ENCODE results near the gene HBS1L.

The HBS1L gene

DNA sequence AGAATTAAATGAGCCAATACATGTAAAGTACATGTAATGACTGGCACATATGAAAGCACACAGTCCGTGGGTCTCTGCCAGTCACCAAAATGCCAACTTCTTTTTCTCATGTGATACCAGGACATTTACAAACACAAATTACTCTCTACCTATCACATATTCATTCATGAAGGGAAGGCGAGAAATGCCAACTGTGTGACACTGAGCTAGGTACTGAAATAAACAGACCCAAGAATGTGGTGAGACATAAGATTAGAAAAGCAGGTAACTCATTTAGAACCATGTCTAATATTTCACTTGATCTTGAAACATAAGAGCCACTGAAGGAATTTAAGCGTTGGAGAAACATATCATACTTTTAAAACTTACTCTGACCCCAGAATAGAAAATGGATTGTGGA lies 41.4 kb downstream of the HBS1L start:
- Histone ChIP-seq H2BK5ac (ENCODE audit: low read length) (no peak overlapping the region), H3K14ac (ENCODE audit: low read length) (no peak overlapping the region), H3K27ac (replicated peaks; ENCODE audit: low read length) (no peak overlapping the region), H2AK5ac (ENCODE audit: low read depth, low read length) (no peak overlapping the region), H3K27me3 (ENCODE audit: control insufficient read depth in 3 of 3, insufficient read depth in 3 of 3, low read depth in 1 of 3, low read length in 3 of 3) (no peaks in the 10 kb centered on the region), H4K91ac (ENCODE audit: low read depth, low read length, poor library complexity) (no peak overlapping the region), H2BK15ac (ENCODE audit: low read length) (no peak overlapping the region), H3K9ac (ENCODE audit: low read depth, low read length, poor library complexity) (no peak overlapping the region), H3K4me3 (ENCODE audit: low read length in 2 of 2) (no peak overlapping the region), H4K8ac (ENCODE audit: low read depth, low read length) (no peak overlapping the region), H3K18ac (ENCODE audit: low read length) (no peak overlapping the region), H3K4me1 (ENCODE audit: control insufficient read depth in 2 of 2, insufficient read depth in 1 of 2, low read depth in 1 of 2, low read length in 2 of 2) (peaks cover 0 to 1% of the 10 kb centered on the region in 2 donors), H2BK120ac (ENCODE audit: low read depth, low read length) (no peak overlapping the region), H3K79me1 (ENCODE audit: low read depth, low read length) (no peaks in the 10 kb centered on the region), H3K9me3 (replicated peaks in 1 of 2; ENCODE audit: control insufficient read depth in 2 of 2, insufficient read depth in 1 of 2, low read depth in 1 of 2, low read length in 2 of 2) (no peaks in the 10 kb centered on the region), H2BK12ac (ENCODE audit: low read length) (no peak overlapping the region), H2AFZ (ENCODE audit: low read length) (no peak overlapping the region), H3K23ac (ENCODE audit: low read depth, low read length, poor library complexity) (no peak overlapping the region), H3K4me2 (ENCODE audit: insufficient read depth, low read length, poor library complexity, severe bottlenecking) (no peak overlapping the region), H3K36me3 (replicated peaks in 1 of 2; ENCODE audit: control insufficient read depth in 2 of 2, insufficient read depth in 2 of 2, low read length in 2 of 2) (peaks cover 0 to 9% of the 10 kb centered on the region in 2 donors), H3K4ac (ENCODE audit: low read length) (no peak overlapping the region)
- DNase-seq (ENCODE audit: low spot score) = no peak
- WGBS, 2 donors (ENCODE audit: extremely low coverage in 2 of 2, insufficient read length in 2 of 2, insufficient replicate concordance in 1 of 2) = no CpG with 5 or more reads among the region's 3 CpGs

DNA sequence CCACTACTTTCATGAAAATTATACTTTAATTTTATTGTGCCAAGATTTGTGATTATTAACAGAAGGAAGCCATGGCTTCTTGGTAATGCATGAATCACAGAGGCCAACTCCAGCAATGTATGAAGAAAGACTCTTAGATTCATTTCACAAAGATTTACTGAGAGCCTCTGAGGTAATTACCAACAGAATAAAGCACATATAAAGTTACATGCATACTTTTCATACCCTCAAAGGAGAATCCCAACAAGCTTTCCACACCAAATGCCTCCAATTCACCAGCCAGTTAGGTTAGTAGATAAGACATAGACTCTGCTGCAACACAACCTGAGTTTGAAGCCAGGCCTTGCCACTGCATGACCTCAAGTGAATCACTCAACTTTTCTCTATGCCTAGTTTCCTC lies 41.9 kb downstream of the HBS1L start:
- no peaks in the 10 kb centered on the region for H3K79me1 ChIP-seq (ENCODE audit: low read depth, low read length)
- H4K8ac ChIP-seq (ENCODE audit: low read depth, low read length) = no peak overlapping the region
- H2AK5ac ChIP-seq (ENCODE audit: low read depth, low read length) = no peak overlapping the region
- H3K18ac ChIP-seq (ENCODE audit: low read length) = no peak overlapping the region
- no peak for DNase-seq (ENCODE audit: low spot score)
- H3K4ac ChIP-seq (ENCODE audit: low read length) = no peak overlapping the region
- peaks cover 0 to 9% of the 10 kb centered on the region in 2 donors for H3K36me3 ChIP-seq (replicated peaks in 1 of 2; ENCODE audit: control insufficient read depth in 2 of 2, insufficient read depth in 2 of 2, low read length in 2 of 2)
- no peak overlapping the region for H3K23ac ChIP-seq (ENCODE audit: low read depth, low read length, poor library complexity)
- H2BK12ac ChIP-seq (ENCODE audit: low read length) = no peak overlapping the region
- no peak overlapping the region for H3K27ac ChIP-seq (replicated peaks; ENCODE audit: low read length)
- no peaks in the 10 kb centered on the region for H3K9me3 ChIP-seq (replicated peaks in 1 of 2; ENCODE audit: control insufficient read depth in 2 of 2, insufficient read depth in 1 of 2, low read depth in 1 of 2, low read length in 2 of 2)
- H3K4me2 ChIP-seq (ENCODE audit: insufficient read depth, low read length, poor library complexity, severe bottlenecking) = no peak overlapping the region
- no peak overlapping the region for H4K91ac ChIP-seq (ENCODE audit: low read depth, low read length, poor library complexity)
- H3K14ac ChIP-seq (ENCODE audit: low read length) = no peak overlapping the region
- H2AFZ ChIP-seq (ENCODE audit: low read length) = no peak overlapping the region
- H2BK5ac ChIP-seq (ENCODE audit: low read length) = no peak overlapping the region
- no peak overlapping the region for H2BK15ac ChIP-seq (ENCODE audit: low read length)
- no peak overlapping the region for H3K4me3 ChIP-seq (ENCODE audit: low read length in 2 of 2)
- H3K9ac ChIP-seq (ENCODE audit: low read depth, low read length, poor library complexity) = no peak overlapping the region
- H2BK120ac ChIP-seq (ENCODE audit: low read depth, low read length) = no peak overlapping the region
- H3K4me1 ChIP-seq (ENCODE audit: control insufficient read depth in 2 of 2, insufficient read depth in 1 of 2, low read depth in 1 of 2, low read length in 2 of 2) = peaks cover 0 to 1% of the 10 kb centered on the region in 2 donors
- no peaks in the 10 kb centered on the region for H3K27me3 ChIP-seq (ENCODE audit: control insufficient read depth in 3 of 3, insufficient read depth in 3 of 3, low read depth in 1 of 3, low read length in 3 of 3)

DNA sequence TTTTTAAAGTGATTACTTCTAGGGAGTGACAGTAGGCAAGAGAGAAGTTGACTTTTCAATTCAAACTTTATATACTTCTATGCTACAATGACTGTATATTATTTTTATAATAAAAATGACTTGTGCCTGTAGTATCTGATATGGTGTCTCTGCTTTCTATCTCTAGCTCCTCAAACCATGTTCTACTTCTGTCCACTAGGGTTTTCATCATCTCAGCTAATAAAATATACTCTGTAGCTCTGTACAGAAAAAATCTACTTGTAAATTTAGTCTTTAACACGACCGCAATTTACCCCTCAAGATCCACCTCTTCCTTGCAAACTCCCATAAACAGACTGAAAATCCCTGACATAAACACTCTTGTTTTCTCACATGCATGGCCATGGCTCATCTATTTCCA lies 42.3 kb downstream of the HBS1L start:
- Histone ChIP-seq H3K4me1 (ENCODE audit: control insufficient read depth in 2 of 2, insufficient read depth in 1 of 2, low read depth in 1 of 2, low read length in 2 of 2) (peaks cover 0 to 1% of the 10 kb centered on the region in 2 donors), H3K36me3 (replicated peaks in 1 of 2; ENCODE audit: control insufficient read depth in 2 of 2, insufficient read depth in 2 of 2, low read length in 2 of 2) (peaks cover 0 to 9% of the 10 kb centered on the region in 2 donors), H3K14ac (ENCODE audit: low read length) (no peak overlapping the region), H4K8ac (ENCODE audit: low read depth, low read length) (no peak overlapping the region), H2AFZ (ENCODE audit: low read length) (no peak overlapping the region), H3K18ac (ENCODE audit: low read length) (no peak overlapping the region), H2BK12ac (ENCODE audit: low read length) (no peak overlapping the region), H3K23ac (ENCODE audit: low read depth, low read length, poor library complexity) (no peak overlapping the region), H3K79me1 (ENCODE audit: low read depth, low read length) (no peaks in the 10 kb centered on the region), H4K91ac (ENCODE audit: low read depth, low read length, poor library complexity) (no peak overlapping the region), H3K4ac (ENCODE audit: low read length) (no peak overlapping the region), H2BK5ac (ENCODE audit: low read length) (no peak overlapping the region), H2BK120ac (ENCODE audit: low read depth, low read length) (no peak overlapping the region), H3K9ac (ENCODE audit: low read depth, low read length, poor library complexity) (no peak overlapping the region), H3K9me3 (replicated peaks in 1 of 2; ENCODE audit: control insufficient read depth in 2 of 2, insufficient read depth in 1 of 2, low read depth in 1 of 2, low read length in 2 of 2) (no peaks in the 10 kb centered on the region), H3K27ac (replicated peaks; ENCODE audit: low read length) (no peak overlapping the region), H3K4me2 (ENCODE audit: insufficient read depth, low read length, poor library complexity, severe bottlenecking) (no peak overlapping the region), H2BK15ac (ENCODE audit: low read length) (no peak overlapping the region), H3K27me3 (ENCODE audit: control insufficient read depth in 3 of 3, insufficient read depth in 3 of 3, low read depth in 1 of 3, low read length in 3 of 3) (no peaks in the 10 kb centered on the region), H2AK5ac (ENCODE audit: low read depth, low read length) (no peak overlapping the region), H3K4me3 (ENCODE audit: low read length in 2 of 2) (no peak overlapping the region)
- no peak for DNase-seq (ENCODE audit: low spot score)
- no CpG with 5 or more reads among the region's 2 CpGs for WGBS, 2 donors (ENCODE audit: extremely low coverage in 2 of 2, insufficient read length in 2 of 2, insufficient replicate concordance in 1 of 2)

DNA sequence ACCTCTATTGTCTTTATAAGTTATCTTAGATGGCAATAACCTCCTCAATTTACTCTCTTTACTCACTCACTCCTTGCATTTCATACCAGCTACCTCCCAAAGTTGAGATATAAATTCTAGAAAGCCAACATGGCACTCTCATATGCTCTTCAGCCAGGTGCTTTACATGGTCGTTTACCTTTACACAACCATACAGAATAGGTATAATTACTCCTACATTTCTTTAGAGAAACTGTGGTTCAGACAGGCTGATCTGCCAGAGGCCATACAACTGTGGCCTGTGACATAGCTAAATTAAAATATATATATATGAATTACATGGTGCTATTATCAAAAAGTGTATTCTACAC lies 45.7 kb downstream of the HBS1L start:
- H3K18ac ChIP-seq (ENCODE audit: low read length) = no peak overlapping the region
- no peak overlapping the region for H4K91ac ChIP-seq (ENCODE audit: low read depth, low read length, poor library complexity)
- H2AFZ ChIP-seq (ENCODE audit: low read length) = no peak overlapping the region
- no peak overlapping the region for H3K4me2 ChIP-seq (ENCODE audit: insufficient read depth, low read length, poor library complexity, severe bottlenecking)
- H2BK120ac ChIP-seq (ENCODE audit: low read depth, low read length) = no peak overlapping the region
- H2BK12ac ChIP-seq (ENCODE audit: low read length) = no peak overlapping the region
- WGBS, 2 donors (ENCODE audit: extremely low coverage in 2 of 2, insufficient read length in 2 of 2, insufficient replicate concordance in 1 of 2) = no CpG with 5 or more reads among the region's 1 CpG
- no peak overlapping the region for H3K9ac ChIP-seq (ENCODE audit: low read depth, low read length, poor library complexity)
- H4K8ac ChIP-seq (ENCODE audit: low read depth, low read length) = no peak overlapping the region
- no peak overlapping the region for H3K23ac ChIP-seq (ENCODE audit: low read depth, low read length, poor library complexity)
- H3K27me3 ChIP-seq (ENCODE audit: control insufficient read depth in 3 of 3, insufficient read depth in 3 of 3, low read depth in 1 of 3, low read length in 3 of 3) = no peaks in the 10 kb centered on the region
- H2AK5ac ChIP-seq (ENCODE audit: low read depth, low read length) = no peak overlapping the region
- H3K14ac ChIP-seq (ENCODE audit: low read length) = no peak overlapping the region
- no peak overlapping the region for H2BK5ac ChIP-seq (ENCODE audit: low read length)
- H3K79me1 ChIP-seq (ENCODE audit: low read depth, low read length) = no peaks in the 10 kb centered on the region
- peaks cover 0 to 6% of the 10 kb centered on the region in 2 donors for H3K36me3 ChIP-seq (replicated peaks in 1 of 2; ENCODE audit: control insufficient read depth in 2 of 2, insufficient read depth in 2 of 2, low read length in 2 of 2)
- DNase-seq (ENCODE audit: low spot score) = no peak
- no peaks in the 10 kb centered on the region for H3K9me3 ChIP-seq (replicated peaks in 1 of 2; ENCODE audit: control insufficient read depth in 2 of 2, insufficient read depth in 1 of 2, low read depth in 1 of 2, low read length in 2 of 2)
- no peak overlapping the region for H3K27ac ChIP-seq (replicated peaks; ENCODE audit: low read length)
- no peak overlapping the region for H3K4ac ChIP-seq (ENCODE audit: low read length)
- peaks cover 0 to 3% of the 10 kb centered on the region in 2 donors for H3K4me1 ChIP-seq (ENCODE audit: control insufficient read depth in 2 of 2, insufficient read depth in 1 of 2, low read depth in 1 of 2, low read length in 2 of 2)
- H2BK15ac ChIP-seq (ENCODE audit: low read length) = no peak overlapping the region
- H3K4me3 ChIP-seq (ENCODE audit: low read length in 2 of 2) = no peak overlapping the region
